Tibial nerve (tissue), 4 donors: ENCODE measurements around the gene CLASP2.
"Not testable (repeated sequence)": the region's sequence is repeated elsewhere in the genome, so short reads cannot be mapped to it uniquely, and the experiment has no call there.

Experiments
- CTCF ChIP-seq, 5 experiments: fragments of 200-600 bp in 3 of 5; fragments of 450-650 bp in 2 of 5; sonication (generic) in 3 of 5; IDR thresholded peaks; one replicate each; pipeline ENCODE4 v1.5.1; 2016 to 2019; ENCODE audit warnings: antibody characterized with exemption in 5 of 5, mild to moderate bottlenecking in 3 of 5, moderate library complexity in 2 of 5
- EP300 ChIP-seq, 2 donors: sonication (generic); formaldehyde crosslinking; IDR thresholded peaks; one replicate each; pipeline ENCODE4 v1.6.1; 2017; ENCODE audit warnings: antibody characterized with exemption in 2 of 2, mild to moderate bottlenecking in 1 of 2
- POLR2A ChIP-seq, 2 donors: fragments of 450-650 bp; IDR thresholded peaks; one replicate each; pipeline ENCODE4 v1.6.1; 2017; ENCODE audit warnings: antibody characterized with exemption in 2 of 2, mild to moderate bottlenecking in 2 of 2, moderate library complexity in 2 of 2

DNA sequence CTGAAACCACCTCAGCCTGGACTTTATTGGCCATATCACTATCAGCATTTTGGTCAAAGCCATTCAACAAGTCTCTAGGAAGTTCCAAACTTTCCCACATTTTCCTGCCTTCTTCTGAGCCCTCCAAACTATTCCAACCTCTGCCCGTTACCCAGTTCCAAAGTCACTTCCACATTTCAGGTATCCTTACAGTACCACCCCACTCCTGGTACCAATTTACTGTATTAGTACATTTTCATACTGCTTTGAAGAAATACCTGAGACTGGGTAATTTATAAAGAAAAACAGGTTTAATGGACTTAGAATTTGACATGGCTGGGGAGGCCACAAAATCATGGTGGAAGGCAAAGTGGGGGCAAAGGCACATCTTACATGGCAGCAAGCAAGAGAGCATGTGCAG lies 36.3 kb upstream of the CLASP2 start:
- not testable (repeated sequence) for TF ChIP-seq CTCF, POLR2A, EP300 (IDR thresholded peaks at IDR 0.05)
